ENCODE results near the gene PLAAT3.
"Not testable (repeated sequence)": the region's sequence is repeated elsewhere in the genome, so short reads cannot be mapped to it uniquely, and the experiment has no call there.

Gene PLAAT3

GRCh38 chr11:63556404-63557013 is 57.7 kb downstream of the PLAAT3 start:
- no peak for TF ChIP-seq JUND (IDR thresholded peaks at IDR 0.05; ENCODE audit: low read depth)
- no peak for DNase-seq (ENCODE audit: low read depth in 1 of 2, low spot score in 1 of 2)
- in situ Hi-C loops (cut with HindIII; ENCODE audit: low pct_unique_long_range_greater_than_20kb, low sequenced_read_pairs), result no loop called here

- in situ Hi-C loops (cut with HindIII; ENCODE audit: low pct_unique_long_range_greater_than_20kb, low sequenced_read_pairs), result no loop called here
- no peak for DNase-seq (ENCODE audit: low read depth in 1 of 2, low spot score in 1 of 2)
- TF ChIP-seq JUND (IDR thresholded peaks at IDR 0.05; ENCODE audit: low read depth), result no peak
Observed at GRCh38 chr11:63554877-63555223, 59.4 kb downstream of the PLAAT3 start.

DNA sequence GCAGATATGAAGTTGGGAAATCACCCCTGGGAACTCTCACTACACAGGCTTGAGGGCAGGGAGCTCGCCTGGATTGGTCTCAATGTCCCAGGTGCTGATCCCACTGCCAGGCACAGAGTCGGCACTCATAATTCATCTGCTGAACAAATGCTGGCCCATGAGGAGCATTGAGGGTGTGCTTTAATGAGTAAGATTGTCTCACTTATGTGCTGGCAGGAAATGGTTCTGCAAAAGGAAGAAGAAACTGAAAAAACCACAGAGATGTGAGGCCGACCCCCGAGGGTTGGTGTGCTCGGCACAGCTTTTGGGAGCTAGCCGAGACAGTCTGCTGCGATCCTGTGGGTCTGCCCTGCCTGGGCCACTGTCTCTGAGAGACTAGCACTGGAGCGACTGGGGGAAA is 60.5 kb downstream of the PLAAT3 start:
- in situ Hi-C loops (cut with HindIII; ENCODE audit: low pct_unique_long_range_greater_than_20kb, low sequenced_read_pairs), result no loop called here
- no peak for DNase-seq (ENCODE audit: low read depth in 1 of 2, low spot score in 1 of 2)
- TF ChIP-seq JUND (IDR thresholded peaks at IDR 0.05; ENCODE audit: low read depth), result no peak

DNA sequence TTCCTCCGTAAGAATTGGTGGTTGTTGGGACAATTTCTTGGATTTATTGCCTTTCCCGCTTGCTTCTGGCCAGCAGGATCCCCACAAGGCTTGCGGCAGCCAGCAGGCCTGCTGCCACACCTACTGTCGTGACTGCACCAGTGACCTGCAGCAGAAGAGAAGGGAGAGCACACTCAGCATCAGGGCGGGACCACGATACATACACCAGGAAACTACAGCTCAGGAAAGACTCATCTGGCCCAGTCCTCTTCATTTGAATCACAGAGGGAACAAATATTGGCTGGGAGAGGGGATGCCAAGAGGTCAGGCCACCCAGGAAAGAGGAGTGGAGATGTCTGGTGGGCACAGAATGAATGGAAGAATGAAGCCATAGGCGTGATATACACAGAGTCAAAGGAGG is 61.3 kb downstream of the PLAAT3 start:
- TF ChIP-seq JUND (IDR thresholded peaks at IDR 0.05; ENCODE audit: low read depth), result no peak
- in situ Hi-C loops (cut with HindIII; ENCODE audit: low pct_unique_long_range_greater_than_20kb, low sequenced_read_pairs), result no loop called here
- no peak for DNase-seq (ENCODE audit: low read depth in 1 of 2, low spot score in 1 of 2)

- DNase-seq (ENCODE audit: low read depth in 1 of 2, low spot score in 1 of 2), result no peak
- in situ Hi-C loops (cut with HindIII; ENCODE audit: low pct_unique_long_range_greater_than_20kb, low sequenced_read_pairs), result no loop called here
- TF ChIP-seq JUND (IDR thresholded peaks at IDR 0.05; ENCODE audit: low read depth), result no peak
Observed at GRCh38 chr11:63551889-63552266, 62.4 kb downstream of the PLAAT3 start.

DNA sequence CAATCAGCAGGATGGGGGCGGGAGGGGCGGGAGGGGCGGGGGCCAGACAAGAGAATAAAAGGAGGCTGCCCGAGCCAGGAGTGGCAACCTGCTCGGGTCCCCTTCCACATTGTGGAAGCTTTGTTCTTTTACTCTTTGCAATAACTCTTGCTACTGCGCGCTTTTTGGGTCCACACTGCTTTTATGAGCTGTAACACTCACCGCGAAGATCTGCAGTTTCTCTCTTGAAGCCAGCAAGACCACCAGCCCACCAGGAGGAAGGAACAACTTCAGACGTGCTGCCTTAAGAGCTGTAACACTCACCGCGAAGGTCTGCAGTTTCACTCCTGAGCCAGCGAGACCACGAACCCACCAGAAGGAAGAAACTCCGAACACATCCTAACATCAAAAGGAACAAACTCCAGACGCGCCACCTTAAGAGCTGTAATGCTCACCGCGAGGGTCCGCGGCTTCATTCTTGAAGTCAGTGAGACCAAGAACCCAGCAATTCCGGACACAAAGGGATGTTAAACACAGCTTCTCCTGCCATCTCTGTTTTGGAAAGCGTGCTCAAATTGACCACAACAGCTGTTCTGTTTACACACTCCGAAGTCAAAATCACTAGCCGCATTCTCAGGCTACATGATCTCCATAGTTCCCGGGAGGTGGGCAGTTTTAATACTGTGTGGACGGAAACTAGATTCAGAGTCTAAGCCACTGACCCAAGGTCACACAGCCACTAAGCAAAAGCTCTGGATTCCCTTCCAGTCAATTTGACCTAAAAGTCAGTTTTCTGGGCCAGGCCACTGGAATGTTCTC is 62.9 kb downstream of the PLAAT3 start:
- in situ Hi-C loops (cut with HindIII; ENCODE audit: low pct_unique_long_range_greater_than_20kb, low sequenced_read_pairs), result no loop called here
- no peak for DNase-seq (ENCODE audit: low read depth in 1 of 2, low spot score in 1 of 2)
- TF ChIP-seq JUND (IDR thresholded peaks at IDR 0.05; ENCODE audit: low read depth), result no peak

- DNase-seq (ENCODE audit: low read depth in 1 of 2, low spot score in 1 of 2); in situ Hi-C loops (cut with HindIII; ENCODE audit: low pct_unique_long_range_greater_than_20kb, low sequenced_read_pairs): not testable (repeated sequence)
Observed at GRCh38 chr11:63550156-63550700, 64.0 kb downstream of the PLAAT3 start.

DNA sequence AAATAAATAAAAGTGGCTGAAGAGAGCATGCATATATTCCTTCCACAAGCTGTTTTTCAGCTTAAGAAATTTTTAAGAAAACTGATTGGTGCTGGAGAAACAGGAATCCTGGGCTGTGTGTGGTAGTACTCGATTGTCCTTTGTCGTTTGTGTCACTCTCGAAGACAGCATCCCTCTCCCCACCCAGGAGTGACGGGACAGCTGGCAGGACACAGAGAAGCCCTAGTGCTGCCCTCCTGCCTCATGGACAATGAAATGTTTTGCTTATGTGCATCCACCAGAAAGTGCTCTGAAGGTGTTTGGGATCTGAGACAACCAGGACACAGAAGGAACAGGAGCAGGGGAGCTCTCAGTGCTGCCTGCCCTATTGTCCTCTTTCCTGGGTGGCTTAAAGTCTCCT is 64.8 kb downstream of the PLAAT3 start:
- no peak for TF ChIP-seq JUND (IDR thresholded peaks at IDR 0.05; ENCODE audit: low read depth)
- in situ Hi-C loops (cut with HindIII; ENCODE audit: low pct_unique_long_range_greater_than_20kb, low sequenced_read_pairs), result no loop called here
- no peak for DNase-seq (ENCODE audit: low read depth in 1 of 2, low spot score in 1 of 2)

GRCh38 chr11:63548178-63548577 is 66.1 kb downstream of the PLAAT3 start:
- in situ Hi-C loops (cut with HindIII; ENCODE audit: low pct_unique_long_range_greater_than_20kb, low sequenced_read_pairs), result no loop called here
- DNase-seq (ENCODE audit: low read depth in 1 of 2, low spot score in 1 of 2), result no peak
- no peak for TF ChIP-seq JUND (IDR thresholded peaks at IDR 0.05; ENCODE audit: low read depth)

GRCh38 chr11:63547061-63547460 is 67.2 kb downstream of the PLAAT3 start:
- in situ Hi-C loops (cut with HindIII; ENCODE audit: low pct_unique_long_range_greater_than_20kb, low sequenced_read_pairs), result no loop called here
- no peak for TF ChIP-seq JUND (IDR thresholded peaks at IDR 0.05; ENCODE audit: low read depth)
- DNase-seq (ENCODE audit: low read depth in 1 of 2, low spot score in 1 of 2), result no peak

GRCh38 chr11:63543711-63544110 is 70.5 kb downstream of the PLAAT3 start:
- in situ Hi-C loops (cut with HindIII; ENCODE audit: low pct_unique_long_range_greater_than_20kb, low sequenced_read_pairs), result no loop called here
- no peak for DNase-seq (ENCODE audit: low read depth in 1 of 2, low spot score in 1 of 2)
- TF ChIP-seq JUND (IDR thresholded peaks at IDR 0.05; ENCODE audit: low read depth), result no peak

DNA sequence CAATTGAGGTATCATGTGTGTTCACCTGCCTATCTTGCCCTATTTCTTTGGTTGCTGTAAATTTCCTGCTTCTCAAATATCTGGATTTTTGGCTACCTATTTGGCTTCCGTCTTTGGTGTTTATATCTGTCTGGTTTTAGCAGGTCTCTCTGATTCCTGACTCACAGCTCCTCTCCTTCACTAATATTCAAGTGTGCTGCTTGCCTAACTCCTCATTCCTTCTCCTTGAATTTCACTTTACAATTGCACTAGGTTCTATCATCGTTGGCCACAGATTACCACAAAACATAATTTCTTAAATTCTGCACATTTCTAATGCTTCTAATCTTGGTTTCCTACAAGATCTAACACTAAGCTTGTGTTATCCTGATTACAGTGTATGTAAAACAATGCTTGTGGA is 71.7 kb downstream of the PLAAT3 start:
- DNase-seq (ENCODE audit: low read depth in 1 of 2, low spot score in 1 of 2); in situ Hi-C loops (cut with HindIII; ENCODE audit: low pct_unique_long_range_greater_than_20kb, low sequenced_read_pairs): not testable (repeated sequence)

DNA sequence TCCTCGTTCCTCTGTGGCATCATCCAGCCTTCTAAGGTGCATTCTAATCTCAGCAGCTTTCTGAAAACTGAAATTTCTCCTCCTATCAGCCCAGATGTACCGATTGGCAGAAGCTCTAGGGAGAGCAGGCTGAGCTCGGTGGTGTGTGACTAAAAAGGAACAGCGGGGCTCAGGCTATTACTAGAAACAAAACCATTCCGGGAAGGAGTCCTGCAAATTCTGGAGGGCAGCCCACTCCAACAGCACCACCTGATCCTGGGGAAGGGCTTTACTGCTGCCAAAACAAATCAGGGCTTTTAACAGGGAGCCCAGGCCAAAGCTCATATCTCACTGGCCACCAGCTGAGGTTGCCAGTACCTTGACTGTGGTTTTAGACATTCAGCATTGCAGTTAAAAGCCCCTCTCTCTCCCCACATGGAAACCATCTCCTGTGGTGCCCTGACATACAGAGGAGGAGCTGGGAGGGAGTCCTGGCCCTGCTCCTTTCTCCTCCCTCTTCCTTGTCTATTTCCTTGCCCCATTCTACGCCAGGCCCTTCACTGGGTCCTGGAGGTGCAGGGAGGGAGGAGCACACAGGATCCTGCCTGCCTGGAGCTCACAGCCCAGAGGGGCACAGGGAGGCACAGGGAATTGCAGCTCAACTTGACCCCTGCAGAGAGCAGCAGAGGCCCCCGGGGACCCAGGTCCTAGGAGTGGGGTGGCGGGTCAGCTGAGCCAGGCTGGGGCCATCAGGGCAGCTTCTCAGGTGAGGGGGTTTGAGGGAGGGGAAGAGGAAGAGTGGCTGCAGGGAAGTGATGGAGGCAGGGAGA is 76.7 kb downstream of the PLAAT3 start:
- no peak for TF ChIP-seq JUND (IDR thresholded peaks at IDR 0.05; ENCODE audit: low read depth)
- in situ Hi-C loops (cut with HindIII; ENCODE audit: low pct_unique_long_range_greater_than_20kb, low sequenced_read_pairs), result no loop called here
- peak; percentile 16 to 41 for DNase-seq (ENCODE audit: low read depth in 1 of 2, low spot score in 1 of 2)

Measured in T47D (cell line).